ENCODE data around the gene TMEM132A.

The TMEM132A gene, protein sequence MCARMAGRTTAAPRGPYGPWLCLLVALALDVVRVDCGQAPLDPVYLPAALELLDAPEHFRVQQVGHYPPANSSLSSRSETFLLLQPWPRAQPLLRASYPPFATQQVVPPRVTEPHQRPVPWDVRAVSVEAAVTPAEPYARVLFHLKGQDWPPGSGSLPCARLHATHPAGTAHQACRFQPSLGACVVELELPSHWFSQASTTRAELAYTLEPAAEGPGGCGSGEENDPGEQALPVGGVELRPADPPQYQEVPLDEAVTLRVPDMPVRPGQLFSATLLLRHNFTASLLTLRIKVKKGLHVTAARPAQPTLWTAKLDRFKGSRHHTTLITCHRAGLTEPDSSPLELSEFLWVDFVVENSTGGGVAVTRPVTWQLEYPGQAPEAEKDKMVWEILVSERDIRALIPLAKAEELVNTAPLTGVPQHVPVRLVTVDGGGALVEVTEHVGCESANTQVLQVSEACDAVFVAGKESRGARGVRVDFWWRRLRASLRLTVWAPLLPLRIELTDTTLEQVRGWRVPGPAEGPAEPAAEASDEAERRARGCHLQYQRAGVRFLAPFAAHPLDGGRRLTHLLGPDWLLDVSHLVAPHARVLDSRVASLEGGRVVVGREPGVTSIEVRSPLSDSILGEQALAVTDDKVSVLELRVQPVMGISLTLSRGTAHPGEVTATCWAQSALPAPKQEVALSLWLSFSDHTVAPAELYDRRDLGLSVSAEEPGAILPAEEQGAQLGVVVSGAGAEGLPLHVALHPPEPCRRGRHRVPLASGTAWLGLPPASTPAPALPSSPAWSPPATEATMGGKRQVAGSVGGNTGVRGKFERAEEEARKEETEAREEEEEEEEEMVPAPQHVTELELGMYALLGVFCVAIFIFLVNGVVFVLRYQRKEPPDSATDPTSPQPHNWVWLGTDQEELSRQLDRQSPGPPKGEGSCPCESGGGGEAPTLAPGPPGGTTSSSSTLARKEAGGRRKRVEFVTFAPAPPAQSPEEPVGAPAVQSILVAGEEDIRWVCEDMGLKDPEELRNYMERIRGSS

DNA sequence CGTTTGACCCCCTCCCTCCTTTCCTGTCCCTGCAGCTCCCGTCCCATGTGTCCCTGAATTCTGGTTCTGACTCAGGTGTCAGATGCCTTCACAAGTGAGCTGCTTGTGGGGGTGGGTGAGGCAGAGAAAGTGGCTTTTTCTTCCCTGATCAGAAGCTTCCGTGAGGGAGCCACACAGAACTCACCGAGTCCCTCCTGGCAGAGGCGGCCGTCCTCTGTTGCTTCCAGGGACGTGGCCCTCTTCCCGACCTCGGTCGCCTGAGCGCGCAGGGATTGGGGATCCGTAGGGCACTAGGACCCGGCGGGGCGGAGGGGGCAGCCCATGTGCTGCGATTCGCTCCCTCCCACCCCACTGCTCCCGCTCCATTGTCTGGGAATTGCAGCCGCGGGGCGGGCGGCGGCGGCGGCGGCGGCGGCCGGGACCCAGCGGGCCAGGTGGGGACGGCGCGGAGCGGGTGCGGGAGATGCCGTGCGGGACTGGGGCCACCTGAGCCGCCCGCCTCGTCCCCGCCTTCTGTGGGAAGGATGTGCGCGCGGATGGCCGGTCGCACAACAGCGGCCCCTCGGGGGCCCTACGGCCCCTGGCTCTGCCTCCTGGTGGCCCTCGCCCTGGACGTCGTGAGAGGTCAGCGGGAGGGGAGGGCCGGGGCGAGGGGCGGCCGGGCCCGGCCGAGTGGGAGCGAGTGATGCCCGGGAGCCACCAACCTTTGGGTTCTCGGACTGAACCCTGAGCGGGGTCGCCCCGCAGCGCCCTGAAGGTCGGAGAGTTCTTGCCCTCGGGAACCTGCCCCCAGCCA is at the start of gene TMEM132A:
Gene TMEM132A, plus strand, starts transcription at position 351 of the 796 bp plus-strand sequence. Its CDS starts 174 bp downstream, at position 525.
- DNase-seq, result no peak

DNA sequence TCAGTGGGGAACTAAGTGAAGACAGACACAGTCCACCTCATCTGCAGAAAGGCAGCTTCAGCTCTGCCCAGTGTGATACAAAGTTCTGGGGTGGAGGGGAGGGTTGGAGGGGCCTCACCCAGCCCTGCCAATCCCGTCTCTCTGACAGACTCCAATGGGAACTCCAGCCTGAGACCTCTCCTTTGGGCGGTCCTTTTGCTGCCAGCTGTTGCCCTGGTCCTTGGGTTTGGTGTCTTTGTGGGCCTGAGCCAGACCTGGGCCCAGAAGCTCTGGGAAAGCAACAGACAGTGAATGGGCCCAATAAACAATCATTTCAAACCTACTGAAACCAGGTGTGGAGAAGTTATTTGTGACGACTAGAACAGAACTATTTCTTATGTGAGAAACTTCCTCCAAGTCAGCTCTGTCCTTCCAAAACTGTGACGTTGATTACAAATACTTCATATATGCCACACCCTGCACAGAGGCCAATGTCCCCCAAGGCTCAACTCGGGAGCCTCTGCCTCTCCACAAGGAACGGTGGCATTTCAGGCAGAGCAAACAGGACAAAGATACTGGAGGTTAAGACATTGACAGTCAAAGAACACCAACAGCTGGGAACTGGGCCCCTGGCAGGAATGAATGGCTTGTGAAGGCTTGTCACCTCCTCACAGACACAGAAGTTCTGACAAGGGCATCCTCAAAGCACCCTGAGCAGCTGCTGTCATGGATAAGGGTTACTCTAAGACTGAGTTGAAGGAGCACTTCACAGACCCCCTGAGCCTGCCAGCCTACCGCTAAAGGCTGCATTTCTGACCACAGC is 48.7 kb upstream of the TMEM132A start:
- no peak for DNase-seq

DNA sequence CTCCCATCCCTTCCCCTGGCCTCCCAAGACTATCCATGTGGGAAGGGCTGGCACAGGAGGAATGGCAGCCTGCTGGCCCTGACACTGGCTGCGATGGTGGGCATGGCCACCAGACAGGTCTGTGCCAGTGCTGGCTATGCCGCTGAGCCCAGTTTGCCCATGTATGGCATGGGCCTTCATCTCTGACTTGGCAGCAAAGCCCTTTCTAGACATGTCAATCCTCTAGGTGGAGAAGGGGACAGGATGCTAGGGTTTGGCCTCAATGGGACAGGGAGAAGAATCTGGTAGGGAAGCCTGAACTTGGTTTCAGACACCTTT is 48.1 kb upstream of the TMEM132A start:
- DNase-seq, result no peak

DNA sequence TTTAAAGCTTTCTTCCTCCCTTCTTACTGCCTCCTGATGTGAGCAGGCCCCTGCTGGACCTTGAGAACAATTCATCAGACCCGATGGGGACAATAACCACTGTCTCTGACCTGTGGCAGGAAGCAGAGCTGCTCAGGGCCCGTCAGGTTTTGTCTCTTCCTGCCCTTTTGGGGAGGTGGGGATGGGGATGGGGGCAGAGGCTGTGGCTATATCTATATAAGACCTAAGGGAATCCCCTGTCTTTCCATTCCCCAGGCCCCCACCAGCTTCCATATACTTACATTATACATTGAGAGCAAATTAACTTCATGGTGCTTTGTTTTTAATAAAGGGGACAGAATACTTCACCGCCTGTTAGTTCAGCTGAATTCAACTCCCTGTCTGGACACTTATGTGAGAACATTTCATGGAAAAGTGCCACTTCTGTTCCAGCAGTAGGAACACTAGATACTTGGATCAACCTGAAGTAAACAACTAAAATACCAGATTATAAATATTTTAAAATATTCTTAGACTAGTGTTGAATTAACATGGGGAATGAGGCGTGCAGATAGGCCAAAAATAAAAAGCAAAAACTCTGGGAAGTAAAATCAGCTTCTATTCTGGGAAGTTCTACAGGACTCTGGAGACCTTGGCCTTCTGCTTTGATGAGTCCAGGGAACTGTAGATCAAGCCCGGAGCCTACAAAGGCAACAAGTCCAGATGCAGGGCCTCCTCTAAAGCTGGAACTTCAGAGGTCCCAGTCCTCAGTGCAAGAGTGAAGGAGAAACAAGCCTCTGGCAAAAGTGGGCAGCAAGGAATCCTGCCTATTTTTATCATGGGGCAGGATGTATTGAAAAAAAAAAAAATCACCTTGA is 45.8 kb upstream of the TMEM132A start:
- DNase-seq, result no peak

DNA sequence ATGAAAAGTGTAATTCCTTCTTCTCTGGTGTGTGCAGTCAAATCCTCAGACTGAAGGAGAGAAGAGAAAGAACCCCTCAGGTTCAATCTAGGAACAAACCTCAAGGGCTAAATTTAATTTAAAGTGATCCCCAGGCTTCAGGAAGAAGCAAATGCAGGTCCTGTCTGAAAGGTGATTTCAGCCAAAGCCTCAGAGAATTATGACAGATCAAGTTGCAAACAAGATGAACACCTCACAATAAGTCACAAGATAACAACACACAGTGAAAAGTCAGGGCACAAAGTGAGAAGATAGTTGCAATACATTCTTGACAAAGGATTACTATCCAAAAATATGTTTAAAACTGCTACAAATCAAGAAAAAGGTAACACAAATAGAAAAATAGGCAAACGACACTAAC is 45.2 kb upstream of the TMEM132A start:
- DNase-seq, result no peak

DNA sequence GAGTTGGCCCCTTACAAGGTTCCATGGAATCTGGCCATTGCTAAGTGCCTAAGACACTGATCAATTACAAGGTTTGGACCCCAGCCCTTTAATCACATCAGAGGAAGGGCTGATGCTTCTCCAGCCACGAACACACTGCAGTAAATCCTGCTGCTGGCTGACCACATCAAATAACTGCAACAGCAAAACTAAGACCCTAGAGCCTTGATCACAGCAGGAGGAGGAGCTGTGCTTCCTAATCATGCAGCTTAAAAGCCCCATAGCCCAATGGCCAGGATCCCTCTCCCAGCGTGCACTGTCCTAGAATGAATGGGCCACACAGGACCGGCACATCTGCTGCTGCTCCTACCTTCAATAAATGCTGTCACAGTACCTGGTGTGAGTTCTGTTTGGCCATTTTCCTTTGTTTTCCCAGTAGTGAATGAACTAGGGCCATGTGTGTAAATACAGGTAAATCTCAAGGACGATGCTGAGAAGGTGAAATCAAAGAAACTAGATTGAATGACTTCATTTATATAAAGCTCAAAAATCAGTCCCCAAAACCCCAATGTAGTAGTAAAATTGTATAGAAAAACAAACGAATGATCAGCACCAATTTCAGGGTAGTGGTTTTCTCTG is 44.2 kb upstream of the TMEM132A start:
- no peak for DNase-seq

DNA sequence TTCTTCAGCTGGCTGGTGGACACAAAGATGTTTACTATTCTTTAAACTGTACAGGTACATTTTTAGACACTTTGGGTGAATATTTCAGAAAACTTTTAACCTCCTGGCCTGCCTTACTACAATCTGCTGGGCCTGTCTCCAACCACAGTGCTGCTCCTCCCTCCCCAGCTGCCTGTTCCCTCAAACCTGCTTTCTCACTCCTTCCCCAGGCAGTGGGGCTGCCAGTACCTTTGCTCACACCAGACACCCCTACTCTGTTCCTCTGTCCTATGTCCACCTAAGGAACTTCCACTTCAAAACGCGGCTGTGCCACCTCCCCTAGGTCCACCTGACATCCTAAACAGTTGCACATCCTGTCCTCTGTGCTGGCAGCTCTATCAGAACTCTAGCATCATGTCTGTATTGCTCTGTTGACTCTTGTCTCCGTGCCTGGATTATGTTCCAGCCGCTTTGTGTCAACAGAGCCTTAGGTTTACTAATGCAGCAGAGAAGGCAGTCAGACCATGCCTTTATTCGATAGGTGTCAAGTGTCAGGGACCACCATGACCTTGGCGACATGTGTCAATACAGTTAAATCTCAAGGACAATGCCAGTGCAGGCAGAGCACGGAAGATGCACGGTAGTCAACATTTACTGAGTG is 43.5 kb upstream of the TMEM132A start:
- DNase-seq, result no peak

DNA sequence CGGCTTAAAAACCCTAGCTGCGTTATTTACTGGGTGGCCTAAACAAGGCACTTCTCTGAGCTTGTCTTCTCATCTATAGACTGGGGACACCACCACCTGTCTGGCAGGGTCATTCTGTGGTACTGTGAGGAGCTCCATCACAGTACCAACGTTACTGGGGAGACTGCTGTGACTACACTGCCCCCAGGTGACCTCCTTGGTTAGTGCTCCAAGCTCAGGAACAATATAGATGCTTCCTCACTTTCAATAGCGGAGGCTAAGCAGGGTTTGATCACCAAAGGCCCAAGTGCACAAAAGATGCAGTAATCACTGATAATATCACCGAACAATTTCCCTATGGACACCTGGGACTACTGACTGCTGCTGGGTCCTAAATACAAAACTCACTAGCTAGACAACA is 36.7 kb upstream of the TMEM132A start:
- DNase-seq, result no peak

DNA sequence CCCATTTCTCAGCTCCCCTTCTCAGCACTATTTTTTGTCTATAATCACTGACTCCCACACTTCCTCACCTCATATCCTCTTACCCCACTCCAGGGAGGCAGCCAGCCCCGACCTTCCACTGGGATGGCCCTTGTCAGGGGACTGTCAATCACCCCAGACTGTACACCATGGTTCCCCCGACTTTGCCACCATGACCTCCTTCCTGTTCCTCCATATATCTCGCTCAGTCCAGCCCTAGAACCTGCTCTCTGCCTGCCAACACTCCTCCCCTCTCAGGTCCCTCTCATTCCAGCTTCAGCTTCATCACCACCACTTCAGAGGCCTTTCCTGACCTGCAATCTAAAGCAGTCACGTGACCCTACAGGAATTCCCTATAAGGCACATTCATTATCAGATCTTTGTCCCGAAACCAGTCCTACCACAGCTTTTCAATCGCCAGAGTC is 34.4 kb upstream of the TMEM132A start:
- no peak for DNase-seq

DNA sequence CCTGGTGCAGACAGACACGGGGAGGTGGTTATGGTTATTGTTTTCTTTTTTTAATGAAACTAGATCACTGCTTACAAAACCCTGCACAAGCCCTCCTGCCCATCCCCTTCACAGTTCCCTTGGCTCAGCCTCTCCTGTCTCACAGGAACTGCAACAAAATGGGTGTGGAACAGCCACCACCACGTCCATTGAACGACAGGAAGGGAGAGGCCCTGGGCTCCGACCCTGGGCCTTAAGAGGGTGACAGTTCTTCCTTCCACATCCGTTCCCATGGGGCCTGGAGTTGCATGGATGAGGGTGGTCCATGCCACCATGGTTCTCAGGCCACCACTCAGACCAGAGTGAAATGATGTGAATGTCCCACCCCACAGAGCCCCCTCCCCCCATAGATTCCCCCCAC is 33.6 kb upstream of the TMEM132A start:
- DNase-seq, result no peak

DNA sequence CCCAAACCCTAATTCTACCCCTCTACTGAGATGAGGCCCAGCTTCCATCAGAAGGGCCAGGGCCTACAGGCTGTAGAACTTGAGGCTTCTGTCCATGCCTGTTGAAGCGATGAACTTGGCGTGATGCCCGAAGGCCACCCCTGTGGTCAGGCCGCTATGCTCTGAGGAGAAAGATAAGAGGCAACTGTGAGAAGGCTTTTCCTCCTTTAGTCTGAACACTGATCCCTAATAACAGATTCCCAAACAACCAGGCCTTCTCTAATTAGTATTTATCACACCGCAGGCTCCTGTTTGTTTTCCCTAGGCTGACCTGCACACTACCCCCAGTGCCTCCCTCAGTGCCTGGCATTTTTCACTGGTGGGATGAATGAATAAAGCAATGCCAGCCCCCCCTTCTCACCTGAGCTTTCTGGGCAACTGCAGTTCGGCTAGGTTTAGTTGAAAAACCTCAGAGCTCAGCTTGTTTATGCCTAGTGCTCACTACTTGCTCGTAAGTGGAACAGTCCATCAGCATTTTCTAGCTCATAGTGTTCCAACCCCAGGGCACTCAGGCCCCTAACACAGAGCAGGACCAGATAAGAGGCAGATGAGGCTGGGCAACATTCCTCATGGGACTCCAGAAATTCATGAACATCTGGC is 33.0 kb upstream of the TMEM132A start:
- no peak for DNase-seq

DNA sequence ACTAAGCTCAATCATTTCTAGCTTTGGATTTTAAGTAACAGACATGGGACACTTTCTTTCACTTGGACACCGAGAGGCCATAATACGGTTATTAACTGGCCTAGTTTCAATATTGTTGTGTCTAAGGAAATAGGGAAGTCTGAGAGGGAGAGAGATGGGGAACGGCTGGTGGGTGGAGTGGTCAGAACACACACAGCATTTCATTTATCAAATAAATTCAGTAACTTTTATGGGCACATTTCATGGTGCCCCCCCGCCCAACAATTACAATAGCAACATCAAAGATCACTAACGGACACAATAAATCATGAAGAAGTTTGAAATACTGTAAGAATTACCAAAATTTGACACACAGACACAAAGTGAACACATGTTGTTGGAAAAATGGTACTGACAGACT is 28.6 kb upstream of the TMEM132A start:
- DNase-seq, result no peak

DNA sequence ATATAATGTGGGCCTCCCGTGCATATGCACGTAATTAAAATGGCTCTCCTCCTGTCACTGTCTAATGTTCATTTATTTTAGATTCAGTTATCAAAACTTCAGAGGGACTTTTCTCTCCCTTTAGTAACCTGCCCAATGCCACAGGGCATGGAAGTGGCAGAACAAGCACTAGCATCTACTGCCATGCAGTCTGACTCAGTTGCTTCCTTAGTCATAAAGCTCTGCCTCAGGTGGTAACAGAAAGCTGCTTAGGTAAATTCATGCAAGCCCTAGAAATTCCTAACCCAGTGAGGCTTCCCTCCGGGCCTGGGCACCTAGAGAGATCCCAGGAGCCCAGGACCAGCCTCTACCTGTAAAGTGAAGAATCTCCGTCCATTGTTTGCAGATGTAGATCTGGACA is 26.8 kb upstream of the TMEM132A start:
- DNase-seq, result no peak

DNA sequence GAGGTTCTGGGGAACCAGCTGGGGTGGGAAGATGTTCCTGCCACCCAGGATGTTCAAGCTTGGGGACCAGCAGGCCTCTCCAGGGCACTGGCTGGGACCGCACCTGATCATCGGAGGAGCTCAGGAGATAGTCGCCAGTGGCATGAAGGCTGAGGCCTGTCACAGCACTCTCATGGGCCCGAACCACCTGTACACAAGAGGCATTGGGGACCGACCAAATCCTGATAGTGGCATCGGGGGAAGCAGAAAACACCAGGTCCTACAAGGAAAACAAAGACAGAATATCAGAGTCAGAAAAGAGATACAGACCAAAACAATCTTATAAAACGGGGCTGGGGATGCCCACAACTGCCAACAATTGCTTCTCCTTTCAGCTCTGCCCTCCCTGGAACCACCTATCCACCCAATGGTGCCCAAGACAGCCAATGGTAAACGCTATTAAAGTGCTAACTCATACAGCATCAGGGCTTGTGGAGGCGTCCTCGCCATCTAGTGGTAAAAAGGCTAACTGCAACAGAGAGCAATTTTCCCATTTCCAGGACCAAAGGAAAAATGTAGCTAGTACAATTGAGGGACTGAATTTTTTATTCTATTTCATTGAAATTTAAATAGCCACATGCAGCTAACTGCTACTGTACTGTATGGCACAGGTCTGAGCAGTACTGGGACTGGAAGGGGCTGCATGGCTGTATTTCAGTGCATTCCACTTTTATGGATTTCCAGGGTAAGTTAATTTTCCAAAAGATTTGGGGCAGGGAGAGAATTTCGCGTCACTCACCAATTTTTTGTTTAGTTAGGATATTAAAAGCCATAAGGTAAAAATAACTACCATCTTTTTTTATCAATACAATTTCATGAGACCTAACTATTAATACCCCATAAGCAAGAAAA is 25.0 kb upstream of the TMEM132A start:
- DNase-seq, result no peak

DNA sequence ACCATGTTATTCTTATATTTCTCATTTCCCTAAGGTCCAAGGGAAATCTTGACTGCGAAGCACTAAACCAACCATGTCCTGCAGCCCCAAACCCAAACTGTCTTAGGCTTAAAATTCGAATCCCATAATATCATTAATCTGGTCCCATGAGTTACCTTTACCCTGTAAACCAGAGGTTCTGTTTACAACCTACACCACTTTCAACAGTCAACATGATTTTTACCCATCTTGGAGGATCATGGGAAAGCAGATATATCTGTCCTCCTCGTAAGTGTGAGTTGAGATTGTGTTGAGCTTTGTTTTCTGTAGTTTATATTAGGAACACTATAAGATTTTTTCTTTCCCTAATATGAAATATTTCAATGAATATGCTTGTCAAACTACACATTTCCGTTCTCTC is 24.3 kb upstream of the TMEM132A start:
- DNase-seq, result no peak

DNA sequence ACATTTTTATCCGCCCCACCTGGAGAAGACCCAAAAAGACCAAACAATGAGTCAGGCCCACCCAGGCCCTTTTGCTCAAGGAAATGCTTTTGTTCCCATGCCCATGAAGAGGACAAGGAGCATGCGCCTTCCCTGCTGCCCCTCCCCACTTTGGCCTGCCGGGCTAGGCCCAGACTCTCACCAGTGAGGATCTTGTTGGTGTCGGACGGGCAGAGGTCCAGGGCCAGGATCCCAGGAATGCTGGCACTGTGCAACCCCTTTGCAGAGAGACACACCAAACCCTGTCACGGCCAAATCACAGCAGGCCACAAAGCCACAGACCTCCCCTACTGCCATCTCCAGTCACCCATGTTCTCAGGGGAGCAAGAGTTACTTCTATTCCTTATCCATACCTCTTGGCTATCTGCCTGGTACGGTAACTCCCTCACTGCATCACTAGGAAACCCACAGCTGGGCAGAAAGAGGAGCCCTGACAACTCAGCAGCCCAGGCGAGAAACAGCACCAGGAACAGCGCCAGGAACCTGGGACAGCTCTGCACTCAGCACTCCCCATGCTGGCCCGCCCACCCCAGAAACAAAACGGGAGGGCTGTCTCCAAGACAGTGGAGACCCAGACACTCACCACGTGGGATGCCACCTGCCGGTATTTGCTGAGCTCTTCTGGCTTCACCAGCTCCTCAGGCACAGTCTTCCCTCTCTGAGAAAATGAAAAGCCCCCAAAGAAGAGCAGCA is 23.4 kb upstream of the TMEM132A start:
- DNase-seq, result no peak

DNA sequence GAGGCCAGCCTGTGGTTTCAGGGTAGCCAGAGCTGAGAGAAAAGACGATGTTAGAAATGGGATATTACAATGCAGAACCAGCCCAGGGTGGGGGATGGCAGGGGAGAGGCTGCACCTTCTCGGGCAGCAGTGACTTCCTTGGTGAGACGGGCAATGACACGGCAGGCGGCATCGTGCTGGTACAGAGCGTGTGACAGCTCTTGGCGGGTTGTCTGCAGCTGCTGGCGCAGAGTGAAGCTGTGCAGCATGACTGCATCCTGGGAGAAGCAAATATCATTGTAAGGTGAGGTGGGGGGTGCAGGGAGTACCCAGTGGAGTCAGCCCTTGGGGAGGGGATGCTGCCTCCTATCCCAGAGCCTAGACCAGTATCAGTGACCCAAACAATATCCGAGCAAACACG is 21.6 kb upstream of the TMEM132A start:
- DNase-seq, result no peak

DNA sequence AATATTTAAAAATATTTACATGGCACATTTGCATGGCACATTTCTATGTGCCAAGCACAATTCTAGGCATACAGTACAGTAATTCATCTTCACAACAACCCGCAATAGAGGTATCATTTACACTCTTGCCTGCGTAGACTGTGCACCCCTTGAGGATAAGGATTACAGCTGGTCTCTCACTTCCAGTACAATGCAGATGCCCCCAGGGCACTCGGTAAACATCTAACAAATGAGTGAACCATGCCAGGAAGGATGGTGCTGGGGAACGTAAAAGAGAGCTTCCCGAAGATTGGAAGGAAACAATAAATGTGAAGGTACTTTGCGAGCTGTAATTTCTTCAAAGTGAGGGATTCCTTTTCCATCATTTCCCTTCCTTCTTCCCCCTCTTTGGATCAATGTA is 19.2 kb upstream of the TMEM132A start:
- DNase-seq, result no peak
